Upper lobe of left lung (tissue), 4 donors: ENCODE data around the gene ABHD11.

Experiments
- EP300 ChIP-seq, 4 donors: sonication (generic); formaldehyde crosslinking; IDR thresholded peaks; one replicate each; pipeline ENCODE4 v1.5.1; 2017; ENCODE audit warnings: antibody characterized with exemption in 4 of 4, control low read depth in 2 of 4
- POLR2A ChIP-seq, 4 donors: fragments of 450-650 bp; IDR thresholded peaks; one replicate each; pipeline ENCODE4 v1.5.1; 2016 to 2017; ENCODE audit warnings: antibody characterized with exemption in 4 of 4, mild to moderate bottlenecking in 2 of 4
- POLR2AphosphoS5 ChIP-seq, 2 donors: sonication (generic); formaldehyde crosslinking; IDR thresholded peaks; one replicate each; pipeline ENCODE4 v1.5.1; 2017; ENCODE audit warnings: antibody characterized with exemption in 2 of 2
- TF ChIP-seq, protein P1 (sequence below), 6 experiments: fragments of 450-650 bp in 4 of 6; fragments of 200-600 bp in 2 of 6; sonication (generic) in 2 of 6; IDR thresholded peaks; one replicate each; pipeline ENCODE4 v1.5.1; 2016 to 2019; ENCODE audit warnings: antibody characterized with exemption in 6 of 6

- TF ChIP-seq, protein P1, sequence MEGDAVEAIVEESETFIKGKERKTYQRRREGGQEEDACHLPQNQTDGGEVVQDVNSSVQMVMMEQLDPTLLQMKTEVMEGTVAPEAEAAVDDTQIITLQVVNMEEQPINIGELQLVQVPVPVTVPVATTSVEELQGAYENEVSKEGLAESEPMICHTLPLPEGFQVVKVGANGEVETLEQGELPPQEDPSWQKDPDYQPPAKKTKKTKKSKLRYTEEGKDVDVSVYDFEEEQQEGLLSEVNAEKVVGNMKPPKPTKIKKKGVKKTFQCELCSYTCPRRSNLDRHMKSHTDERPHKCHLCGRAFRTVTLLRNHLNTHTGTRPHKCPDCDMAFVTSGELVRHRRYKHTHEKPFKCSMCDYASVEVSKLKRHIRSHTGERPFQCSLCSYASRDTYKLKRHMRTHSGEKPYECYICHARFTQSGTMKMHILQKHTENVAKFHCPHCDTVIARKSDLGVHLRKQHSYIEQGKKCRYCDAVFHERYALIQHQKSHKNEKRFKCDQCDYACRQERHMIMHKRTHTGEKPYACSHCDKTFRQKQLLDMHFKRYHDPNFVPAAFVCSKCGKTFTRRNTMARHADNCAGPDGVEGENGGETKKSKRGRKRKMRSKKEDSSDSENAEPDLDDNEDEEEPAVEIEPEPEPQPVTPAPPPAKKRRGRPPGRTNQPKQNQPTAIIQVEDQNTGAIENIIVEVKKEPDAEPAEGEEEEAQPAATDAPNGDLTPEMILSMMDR (IDR thresholded peaks at IDR 0.05): no peak
- TF ChIP-seq POLR2AphosphoS5 (IDR thresholded peaks at IDR 0.05) (no peak), EP300 (IDR thresholded peaks at IDR 0.05) (no peak), POLR2A (IDR thresholded peaks at IDR 0.05) (no peak)
Observed at GRCh38 chr7:73768641-73769480, 30.3 kb upstream of the ABHD11 start.
